ENCODE results near the gene UPK3A.
A peak's percentile ranks its signal among the peaks of the same experiment; 100 is the strongest.
"Not testable (repeated sequence)": the region's sequence is repeated elsewhere in the genome, so short reads cannot be mapped to it uniquely, and the experiment has no call there.

The UPK3A gene

GRCh38 chr22:45309422-45310227 is 24.9 kb downstream of the UPK3A start, which contains the start of gene FAM118A:
TSS of gene FAM118A (plus strand) at chr22:45309934. CDS start at chr22:45322380, 12,446 bp downstream.
- DNase-seq (ENCODE audit: low read depth in 3 of 3), result peak; percentile 89 to 97 (median 91)

- DNase-seq (ENCODE audit: low read depth in 3 of 3), result no peak
Measured at GRCh38 chr22:45310331-45310976, 25.7 kb downstream of the UPK3A start.

GRCh38 chr22:45310977-45311531 is 26.3 kb downstream of the UPK3A start:
- DNase-seq (ENCODE audit: low read depth in 3 of 3), result no peak

GRCh38 chr22:45312415-45312814 is 27.7 kb downstream of the UPK3A start:
- DNase-seq (ENCODE audit: low read depth in 3 of 3), result no peak

- no peak for DNase-seq (ENCODE audit: low read depth in 3 of 3)
Measured at GRCh38 chr22:45312856-45313255, 28.1 kb downstream of the UPK3A start.

GRCh38 chr22:45314054-45314721 is 29.4 kb downstream of the UPK3A start:
- no peak for DNase-seq (ENCODE audit: low read depth in 3 of 3)

- DNase-seq (ENCODE audit: low read depth in 3 of 3), result no peak
Measured at GRCh38 chr22:45314786-45315185, 30.0 kb downstream of the UPK3A start.

GRCh38 chr22:45316796-45317526 is 32.2 kb downstream of the UPK3A start:
- no peak for DNase-seq (ENCODE audit: low read depth in 3 of 3)

GRCh38 chr22:45317551-45318167 is 32.9 kb downstream of the UPK3A start:
- no peak for DNase-seq (ENCODE audit: low read depth in 3 of 3)

- DNase-seq (ENCODE audit: low read depth in 3 of 3), result peak; percentile 73 to 85 (median 80)
Measured at GRCh38 chr22:45318168-45318557, 33.4 kb downstream of the UPK3A start.

- DNase-seq (ENCODE audit: low read depth in 3 of 3), result peak in 1 of 3 experiments; percentile 42
Measured at GRCh38 chr22:45318558-45319323, 34.0 kb downstream of the UPK3A start.

- no peak for DNase-seq (ENCODE audit: low read depth in 3 of 3)
Measured at GRCh38 chr22:45319324-45319685, 34.6 kb downstream of the UPK3A start.

- no peak for DNase-seq (ENCODE audit: low read depth in 3 of 3)
Measured at GRCh38 chr22:45320357-45320976, 35.7 kb downstream of the UPK3A start.

- no peak for DNase-seq (ENCODE audit: low read depth in 3 of 3)
Measured at GRCh38 chr22:45321827-45322226, 37.1 kb downstream of the UPK3A start.

- DNase-seq (ENCODE audit: low read depth in 3 of 3), result no peak
Measured at GRCh38 chr22:45322873-45323525, 38.2 kb downstream of the UPK3A start.

- no peak for DNase-seq (ENCODE audit: low read depth in 3 of 3)
Measured at GRCh38 chr22:45323695-45324094, 38.9 kb downstream of the UPK3A start.

GRCh38 chr22:45324311-45324711 is 39.6 kb downstream of the UPK3A start:
- DNase-seq (ENCODE audit: low read depth in 3 of 3), result no peak

- DNase-seq (ENCODE audit: low read depth in 3 of 3), result not testable (repeated sequence)
Measured at GRCh38 chr22:45328261-45328660, 43.5 kb downstream of the UPK3A start.

- DNase-seq (ENCODE audit: low read depth in 3 of 3), result no peak
Measured at GRCh38 chr22:45328822-45329529, 44.2 kb downstream of the UPK3A start.

Measured in stimulated activated CD4-positive, alpha-beta T cell treated with anti-CD3 and anti-CD28 coated beads, TNF-alpha, amount 100 ng/mL, for 24 hours (primary cell).